Gastroesophageal sphincter (tissue), 3 donors: Measurements from ENCODE around the gene PREX1.

ENCODE experiments used
- EP300 ChIP-seq: sonication (generic); formaldehyde crosslinking; IDR thresholded peaks from one replicate; pipeline ENCODE4 v1.6.1; 2017; ENCODE audit warnings: antibody characterized with exemption, mild to moderate bottlenecking
- POLR2A ChIP-seq, 2 donors: fragments of 450-650 bp; IDR thresholded peaks; one replicate each; pipeline ENCODE4 v1.6.1; 2017; ENCODE audit warnings: antibody characterized with exemption in 2 of 2, mild to moderate bottlenecking in 2 of 2, moderate library complexity in 1 of 2
- POLR2AphosphoS5 ChIP-seq: sonication (generic); formaldehyde crosslinking; IDR thresholded peaks from one replicate; pipeline ENCODE4 v1.6.1; 2017; ENCODE audit warnings: antibody characterized with exemption
- TF ChIP-seq, protein P1 (sequence below), 4 experiments: fragments of 200-600 bp in 2 of 4; fragments of 450-650 bp in 2 of 4; sonication (generic) in 1 of 4; IDR thresholded peaks; one replicate each; pipeline ENCODE4 v1.5.1; 2017 to 2019; ENCODE audit warnings: antibody characterized with exemption in 4 of 4, mild to moderate bottlenecking in 2 of 4, moderate library complexity in 2 of 4

DNA sequence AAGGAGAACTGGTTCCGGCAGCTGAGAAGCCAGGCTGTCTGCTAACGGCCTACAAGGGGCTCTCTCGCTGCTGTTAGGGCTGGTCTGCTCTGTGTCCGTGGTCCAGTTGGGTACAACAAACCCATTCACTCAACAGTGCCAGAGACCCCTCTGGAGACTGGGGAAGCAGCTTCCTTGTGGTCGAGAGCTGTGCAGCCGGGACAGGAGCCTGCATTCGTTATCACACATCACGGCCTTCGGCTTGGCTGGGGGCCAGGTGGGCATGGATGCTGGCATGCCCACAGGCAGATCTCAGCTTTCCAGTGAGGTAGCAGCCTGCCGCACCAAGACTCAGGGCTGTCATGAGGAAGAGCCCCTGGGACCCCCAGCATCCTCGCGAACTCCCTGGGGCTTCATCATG is 124.7 kb downstream of the PREX1 start:
- TF ChIP-seq EP300 (no peak), POLR2AphosphoS5 (no peak), POLR2A (IDR thresholded peaks at IDR 0.05) (no peak)
- TF ChIP-seq, protein P1, sequence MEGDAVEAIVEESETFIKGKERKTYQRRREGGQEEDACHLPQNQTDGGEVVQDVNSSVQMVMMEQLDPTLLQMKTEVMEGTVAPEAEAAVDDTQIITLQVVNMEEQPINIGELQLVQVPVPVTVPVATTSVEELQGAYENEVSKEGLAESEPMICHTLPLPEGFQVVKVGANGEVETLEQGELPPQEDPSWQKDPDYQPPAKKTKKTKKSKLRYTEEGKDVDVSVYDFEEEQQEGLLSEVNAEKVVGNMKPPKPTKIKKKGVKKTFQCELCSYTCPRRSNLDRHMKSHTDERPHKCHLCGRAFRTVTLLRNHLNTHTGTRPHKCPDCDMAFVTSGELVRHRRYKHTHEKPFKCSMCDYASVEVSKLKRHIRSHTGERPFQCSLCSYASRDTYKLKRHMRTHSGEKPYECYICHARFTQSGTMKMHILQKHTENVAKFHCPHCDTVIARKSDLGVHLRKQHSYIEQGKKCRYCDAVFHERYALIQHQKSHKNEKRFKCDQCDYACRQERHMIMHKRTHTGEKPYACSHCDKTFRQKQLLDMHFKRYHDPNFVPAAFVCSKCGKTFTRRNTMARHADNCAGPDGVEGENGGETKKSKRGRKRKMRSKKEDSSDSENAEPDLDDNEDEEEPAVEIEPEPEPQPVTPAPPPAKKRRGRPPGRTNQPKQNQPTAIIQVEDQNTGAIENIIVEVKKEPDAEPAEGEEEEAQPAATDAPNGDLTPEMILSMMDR (IDR thresholded peaks at IDR 0.05): no peak
